ENCODE measurements around the gene RRN3.
"Not testable (repeated sequence)": the region's sequence is repeated elsewhere in the genome, so short reads cannot be mapped to it uniquely, and the experiment has no call there.

The RRN3 gene

GRCh38 chr16:15033309-15033707 lies 60.8 kb downstream of the RRN3 start:
- no peak for DNase-seq (ENCODE audit: low read depth)
- TF ChIP-seq, protein P1, sequence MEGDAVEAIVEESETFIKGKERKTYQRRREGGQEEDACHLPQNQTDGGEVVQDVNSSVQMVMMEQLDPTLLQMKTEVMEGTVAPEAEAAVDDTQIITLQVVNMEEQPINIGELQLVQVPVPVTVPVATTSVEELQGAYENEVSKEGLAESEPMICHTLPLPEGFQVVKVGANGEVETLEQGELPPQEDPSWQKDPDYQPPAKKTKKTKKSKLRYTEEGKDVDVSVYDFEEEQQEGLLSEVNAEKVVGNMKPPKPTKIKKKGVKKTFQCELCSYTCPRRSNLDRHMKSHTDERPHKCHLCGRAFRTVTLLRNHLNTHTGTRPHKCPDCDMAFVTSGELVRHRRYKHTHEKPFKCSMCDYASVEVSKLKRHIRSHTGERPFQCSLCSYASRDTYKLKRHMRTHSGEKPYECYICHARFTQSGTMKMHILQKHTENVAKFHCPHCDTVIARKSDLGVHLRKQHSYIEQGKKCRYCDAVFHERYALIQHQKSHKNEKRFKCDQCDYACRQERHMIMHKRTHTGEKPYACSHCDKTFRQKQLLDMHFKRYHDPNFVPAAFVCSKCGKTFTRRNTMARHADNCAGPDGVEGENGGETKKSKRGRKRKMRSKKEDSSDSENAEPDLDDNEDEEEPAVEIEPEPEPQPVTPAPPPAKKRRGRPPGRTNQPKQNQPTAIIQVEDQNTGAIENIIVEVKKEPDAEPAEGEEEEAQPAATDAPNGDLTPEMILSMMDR (IDR thresholded peaks at IDR 0.05; ENCODE audit: control insufficient read depth, insufficient read depth, low read depth, low read length, missing control alignments) = no peak
- H3K4me3 ChIP-seq (ENCODE audit: control insufficient read depth, low read depth, low read length) = no peak overlapping the region

- no peak for DNase-seq (ENCODE audit: low read depth)
- no peak overlapping the region for H3K4me3 ChIP-seq (ENCODE audit: control insufficient read depth, low read depth, low read length)
- TF ChIP-seq, protein P1 (IDR thresholded peaks at IDR 0.05; ENCODE audit: control insufficient read depth, insufficient read depth, low read depth, low read length, missing control alignments) = no peak
Observed at GRCh38 chr16:15032547-15033308, 61.3 kb downstream of the RRN3 start.

GRCh38 chr16:15031586-15031985 lies 62.5 kb downstream of the RRN3 start:
- DNase-seq (ENCODE audit: low read depth) = no peak
- TF ChIP-seq, protein P1 (IDR thresholded peaks at IDR 0.05; ENCODE audit: control insufficient read depth, insufficient read depth, low read depth, low read length, missing control alignments) = no peak
- H3K4me3 ChIP-seq (ENCODE audit: control insufficient read depth, low read depth, low read length) = no peak overlapping the region

DNA sequence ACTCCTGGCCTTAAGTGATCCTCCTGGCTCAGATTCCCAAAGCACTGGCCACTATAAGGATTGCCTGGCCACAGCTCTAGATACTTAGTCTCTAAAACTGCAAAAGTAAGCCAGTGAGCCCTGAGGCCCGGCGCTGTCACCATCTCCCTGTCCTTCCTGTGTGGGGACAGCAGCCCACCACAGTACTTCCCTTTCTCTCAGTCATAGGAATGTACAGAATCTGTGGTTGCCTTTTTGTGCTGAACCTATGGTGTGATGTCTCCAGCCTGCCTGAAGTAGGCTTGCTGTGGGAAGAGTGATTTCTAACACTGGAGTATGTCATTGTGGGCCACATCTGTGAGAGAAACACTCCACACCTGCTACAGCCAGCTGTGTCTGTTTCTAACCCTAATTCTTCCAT lies 62.9 kb downstream of the RRN3 start:
- DNase-seq (ENCODE audit: low read depth) = no peak
- H3K4me3 ChIP-seq (ENCODE audit: control insufficient read depth, low read depth, low read length) = no peak overlapping the region
- TF ChIP-seq, protein P1 (IDR thresholded peaks at IDR 0.05; ENCODE audit: control insufficient read depth, insufficient read depth, low read depth, low read length, missing control alignments) = no peak

DNA sequence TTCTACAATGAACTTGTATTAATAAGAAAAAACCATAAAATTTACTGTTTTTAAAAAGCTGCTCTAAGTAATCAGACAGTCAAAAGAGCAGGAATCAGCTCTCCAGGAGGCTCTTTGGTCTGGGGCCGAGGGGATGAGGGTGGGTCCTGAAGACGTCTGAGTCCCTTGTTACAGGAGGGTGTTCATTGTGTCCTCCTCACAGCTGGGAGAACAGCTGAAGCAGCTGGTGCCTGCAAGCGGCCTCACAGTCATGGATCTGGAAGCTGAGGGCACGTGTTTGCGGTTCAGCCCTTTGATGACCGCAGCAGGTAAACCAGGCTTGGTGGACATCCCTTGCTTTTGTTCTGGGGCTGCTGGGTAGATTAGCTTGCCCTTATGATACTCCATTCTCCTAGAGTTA lies 64.3 kb downstream of the RRN3 start:
- DNase-seq (ENCODE audit: low read depth); H3K4me3 ChIP-seq (ENCODE audit: control insufficient read depth, low read depth, low read length): not testable (repeated sequence)

DNA sequence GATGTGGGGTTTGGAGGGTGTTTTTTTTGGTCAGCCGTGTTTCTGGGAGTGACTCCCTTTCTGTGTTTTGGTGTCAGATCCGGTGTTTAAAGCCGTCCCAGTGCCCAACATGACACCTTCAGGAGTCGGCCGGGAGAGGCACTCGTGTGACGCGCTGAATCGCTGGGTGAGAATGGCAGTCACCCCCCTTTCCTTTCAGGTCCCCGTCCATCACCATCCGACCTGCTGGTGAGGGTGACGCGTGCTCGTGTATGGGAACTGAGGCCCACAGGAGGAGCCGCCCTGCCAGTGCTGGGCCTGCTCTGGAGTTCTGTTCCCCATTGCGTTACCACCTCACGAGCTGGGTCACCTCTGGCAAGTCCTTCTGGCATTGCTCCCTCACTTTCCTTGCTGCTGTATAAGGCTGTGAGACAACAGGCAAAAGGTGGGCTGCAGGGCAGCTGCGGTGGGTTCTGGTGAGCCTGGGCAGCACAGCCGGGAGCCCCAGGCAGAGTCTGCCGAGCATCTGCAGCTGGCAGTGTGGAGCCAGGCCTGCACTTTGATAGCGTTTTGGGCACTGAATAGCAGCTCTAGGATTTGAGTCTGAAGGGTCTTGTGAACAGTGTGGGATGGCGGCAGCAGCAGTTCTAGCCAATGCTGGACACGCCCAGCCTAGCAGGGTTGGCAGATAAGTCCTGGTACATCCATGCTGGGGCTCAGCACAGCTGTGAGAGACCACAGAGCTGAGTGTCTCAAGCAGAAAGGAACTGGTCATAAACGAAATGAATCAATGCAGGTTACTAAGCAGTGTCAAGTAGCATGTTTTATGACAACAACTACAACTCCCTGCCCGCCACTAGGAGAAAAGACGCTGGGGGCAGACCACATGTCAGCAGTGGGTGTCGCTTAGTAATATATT lies 65.0 kb downstream of the RRN3 start:
- peak; percentile 21 for DNase-seq (ENCODE audit: low read depth)
- H3K4me3 ChIP-seq (ENCODE audit: control insufficient read depth, low read depth, low read length) = not testable (repeated sequence)

- H3K4me3 ChIP-seq (ENCODE audit: control insufficient read depth, low read depth, low read length); DNase-seq (ENCODE audit: low read depth): not testable (repeated sequence)
Observed at GRCh38 chr16:15028345-15028715, 65.7 kb downstream of the RRN3 start.

DNA sequence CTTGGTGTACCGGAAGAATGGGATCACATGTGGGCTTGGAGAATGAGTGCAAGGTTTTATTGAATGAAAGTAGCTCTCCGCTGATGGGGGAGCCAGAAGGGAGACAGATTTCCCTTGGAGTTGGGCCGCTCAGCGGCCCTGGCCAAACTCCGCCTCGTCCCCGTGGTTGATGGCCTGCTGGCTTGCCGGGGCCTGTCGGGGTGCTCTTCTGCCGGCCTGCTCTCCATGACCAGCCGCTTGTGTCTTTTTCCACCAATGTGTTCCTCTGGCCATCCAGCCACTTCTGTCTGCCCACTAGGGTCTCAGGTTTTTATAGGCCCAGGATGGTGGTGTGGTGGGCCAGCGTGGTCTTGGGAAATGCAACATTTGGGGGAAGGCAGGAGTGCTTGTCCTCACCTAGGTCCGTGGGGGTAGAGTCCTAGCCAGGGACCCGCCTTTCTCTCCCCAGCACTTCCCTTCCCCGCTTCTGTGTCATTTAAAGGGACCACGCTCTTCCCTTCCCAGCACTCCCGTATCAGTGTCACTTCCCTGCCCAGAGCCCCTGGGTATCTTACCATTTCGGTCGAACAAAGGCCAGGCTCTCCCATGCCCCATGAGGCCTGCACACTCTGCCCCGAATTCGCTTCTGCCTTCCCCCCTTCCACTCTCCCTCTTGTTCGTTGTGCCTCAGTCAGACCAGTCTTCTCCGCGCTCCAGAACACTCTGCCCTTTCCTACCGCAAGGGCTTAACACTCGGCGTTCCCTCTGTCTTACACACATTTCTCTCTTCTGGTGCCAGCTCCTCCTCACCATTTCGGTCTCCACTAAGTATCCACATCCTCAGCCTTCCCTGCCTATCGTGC lies 66.3 kb downstream of the RRN3 start:
- H3K4me3 ChIP-seq (ENCODE audit: control insufficient read depth, low read depth, low read length); DNase-seq (ENCODE audit: low read depth): not testable (repeated sequence)

DNA sequence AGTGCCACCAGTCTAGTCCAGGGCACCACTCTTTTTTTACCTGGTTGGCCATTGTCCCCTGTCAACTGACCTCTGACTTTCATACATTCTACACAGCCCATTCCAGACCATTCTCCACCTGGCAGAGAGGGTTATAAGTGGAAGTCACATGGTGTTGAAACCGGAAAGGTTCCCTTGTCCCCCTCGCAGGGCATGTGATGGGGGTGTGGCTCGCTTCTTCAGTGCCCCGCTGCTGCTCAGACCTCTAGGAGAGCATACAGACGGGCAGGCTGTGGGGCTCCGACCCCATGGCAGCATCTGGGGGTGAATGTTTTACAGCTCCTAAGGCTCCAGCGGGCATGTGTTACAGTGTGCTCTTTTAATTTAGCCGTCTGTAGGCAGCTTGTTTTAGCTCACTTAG lies 67.0 kb downstream of the RRN3 start:
- not testable (repeated sequence) for DNase-seq (ENCODE audit: low read depth); H3K4me3 ChIP-seq (ENCODE audit: control insufficient read depth, low read depth, low read length)

- H3K4me3 ChIP-seq (ENCODE audit: control insufficient read depth, low read depth, low read length) = not testable (repeated sequence)
- peak; percentile 4 for DNase-seq (ENCODE audit: low read depth)
Observed at GRCh38 chr16:15025234-15025951, 68.7 kb downstream of the RRN3 start.

DNA sequence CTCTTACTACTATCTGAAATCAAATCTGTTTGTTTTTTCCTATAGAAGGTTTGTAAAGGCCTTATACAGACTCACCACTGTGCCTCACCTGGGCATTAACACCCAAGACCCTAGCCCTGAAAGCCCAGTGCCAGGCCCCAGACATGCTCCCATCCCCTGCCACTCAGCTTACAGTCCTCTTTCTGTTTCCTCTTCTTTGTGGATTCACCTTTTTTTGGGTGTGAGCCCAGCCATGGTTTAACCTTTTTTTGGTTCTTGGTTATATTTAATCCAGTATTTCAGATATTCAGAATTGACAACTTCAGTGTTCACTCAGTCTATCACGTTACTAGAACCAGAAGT lies 69.2 kb downstream of the RRN3 start:
- not testable (repeated sequence) for DNase-seq (ENCODE audit: low read depth); H3K4me3 ChIP-seq (ENCODE audit: control insufficient read depth, low read depth, low read length)
